Measurements from ENCODE around the gene IMPA2. TPM values are rescaled to one million over a fixed set of nuclear protein-coding genes. Genes with fewer than 3 reads are reported as not detected.

Gene IMPA2
- total and polyA plus RNA-seq, 2 of the 4 experiments (the other 2 are of a cell fraction): 5.4 to 5.5 TPM

DNA sequence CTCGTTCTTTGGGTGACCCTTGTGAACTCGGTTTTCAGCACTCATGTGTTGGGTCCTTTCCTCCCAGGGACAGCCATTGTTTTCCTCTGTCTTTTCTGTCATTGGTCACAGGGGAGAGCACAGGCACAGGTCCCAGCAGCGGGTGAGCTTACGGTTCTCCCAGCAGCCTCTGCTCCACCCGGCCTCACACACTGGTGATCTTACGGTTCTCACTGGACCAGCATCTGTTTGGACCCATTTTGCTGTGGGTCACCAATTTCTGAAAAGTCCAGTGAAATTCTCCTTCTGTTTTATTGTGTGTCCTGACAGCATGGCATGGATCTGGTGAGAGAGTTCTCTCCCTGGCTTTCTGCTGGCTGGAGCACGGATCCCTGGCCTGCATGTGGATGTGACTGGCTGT is 62.5 kb downstream of the IMPA2 start:
- Histone ChIP-seq H2BK5ac (ENCODE audit: low read depth, low read length, poor library complexity, severe bottlenecking) (no peak overlapping the region), H3K4ac (ENCODE audit: low read depth, low read length) (no peak overlapping the region), H3K9me1 (ENCODE audit: insufficient read depth, low read length) (0 out of 2 replicates have a peak, but pooled peaks cover 3% of the 10 kb centered on the region), H2AK5ac (ENCODE audit: low read depth, low read length) (peak overlapping the region; percentile 23; the same call in 1 of the 2 replicates), H3K14ac (replicated peaks; ENCODE audit: low read depth, low read length) (no peak overlapping the region), H4K8ac (ENCODE audit: low read depth in 2 of 2, low read length in 2 of 2) (no peak overlapping the region), H3K27me3 (ENCODE audit: control insufficient read depth, insufficient read depth, low read length) (no peaks in the 10 kb centered on the region), H3K9me3 (ENCODE audit: control insufficient read depth, insufficient read depth, low read length) (no peaks in the 10 kb centered on the region), H3K56ac (ENCODE audit: extremely low read depth, insufficient read depth, low read length) (no peak overlapping the region), H2AFZ (replicated peaks; ENCODE audit: low read length, poor library complexity) (no peak overlapping the region), H3K23ac (ENCODE audit: low read depth, low read length) (no peak overlapping the region), H3K4me1 (ENCODE audit: control insufficient read depth, insufficient read depth, low read length) (peaks cover 10% of the 10 kb centered on the region), H2AK9ac (replicated peaks; ENCODE audit: low read depth, low read length, poor library complexity) (no peak overlapping the region), H3K36me3 (ENCODE audit: control insufficient read depth, insufficient read depth, low read length) (no peaks in the 10 kb centered on the region), H3K27ac (ENCODE audit: insufficient read depth, low read length) (no peak overlapping the region), H3K4me3 (ENCODE audit: insufficient read depth, low read depth, low read length) (no peak overlapping the region), H3K9ac (ENCODE audit: low read depth, low read length) (no peak overlapping the region), H4K5ac (ENCODE audit: low read depth, low read length) (no peak overlapping the region), H3K4me2 (ENCODE audit: low read depth, low read length) (no peak overlapping the region), H4K91ac (ENCODE audit: insufficient read depth, low read depth, low read length) (no peak overlapping the region), H3K18ac (ENCODE audit: low read depth, low read length) (no peak overlapping the region), H2BK120ac (ENCODE audit: low read depth, low read length) (no peak overlapping the region), H4K20me1 (ENCODE audit: insufficient read depth, low read length) (no peaks in the 10 kb centered on the region; the same call in 1 of the 2 replicates), H2BK20ac (ENCODE audit: low read depth, low read length) (no peak overlapping the region), H2BK15ac (ENCODE audit: low read depth, low read length) (no peak overlapping the region), H3K79me1 (ENCODE audit: low read depth in 1 of 2, low read length in 2 of 2) (no peaks in the 10 kb centered on the region)
- TF ChIP-seq, protein P1, sequence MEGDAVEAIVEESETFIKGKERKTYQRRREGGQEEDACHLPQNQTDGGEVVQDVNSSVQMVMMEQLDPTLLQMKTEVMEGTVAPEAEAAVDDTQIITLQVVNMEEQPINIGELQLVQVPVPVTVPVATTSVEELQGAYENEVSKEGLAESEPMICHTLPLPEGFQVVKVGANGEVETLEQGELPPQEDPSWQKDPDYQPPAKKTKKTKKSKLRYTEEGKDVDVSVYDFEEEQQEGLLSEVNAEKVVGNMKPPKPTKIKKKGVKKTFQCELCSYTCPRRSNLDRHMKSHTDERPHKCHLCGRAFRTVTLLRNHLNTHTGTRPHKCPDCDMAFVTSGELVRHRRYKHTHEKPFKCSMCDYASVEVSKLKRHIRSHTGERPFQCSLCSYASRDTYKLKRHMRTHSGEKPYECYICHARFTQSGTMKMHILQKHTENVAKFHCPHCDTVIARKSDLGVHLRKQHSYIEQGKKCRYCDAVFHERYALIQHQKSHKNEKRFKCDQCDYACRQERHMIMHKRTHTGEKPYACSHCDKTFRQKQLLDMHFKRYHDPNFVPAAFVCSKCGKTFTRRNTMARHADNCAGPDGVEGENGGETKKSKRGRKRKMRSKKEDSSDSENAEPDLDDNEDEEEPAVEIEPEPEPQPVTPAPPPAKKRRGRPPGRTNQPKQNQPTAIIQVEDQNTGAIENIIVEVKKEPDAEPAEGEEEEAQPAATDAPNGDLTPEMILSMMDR (conservative IDR thresholded peaks at IDR 0.05; ENCODE audit: low read depth, low read length): no peak
- TF ChIP-seq MAFK (IDR thresholded peaks at IDR 0.05; ENCODE audit: low read depth, low read length) (no peak), POLR2A (IDR thresholded peaks at IDR 0.05; ENCODE audit: low read depth, low read length) (no peak), MXI1 (IDR thresholded peaks at IDR 0.05; ENCODE audit: borderline replicate concordance, low read depth, low read length) (no peak), MAZ (IDR thresholded peaks at IDR 0.05; ENCODE audit: borderline replicate concordance, low read depth, low read length) (no peak), BHLHE40 (IDR thresholded peaks at IDR 0.05; ENCODE audit: low read depth, low read length) (no peak), FOS (IDR thresholded peaks at IDR 0.05; ENCODE audit: low read depth, low read length) (no peak), SMC3 (IDR thresholded peaks at IDR 0.05; ENCODE audit: low read depth, low read length) (no peak), CEBPB (IDR thresholded peaks at IDR 0.05; ENCODE audit: low read depth, low read length) (no peak), USF2 (IDR thresholded peaks at IDR 0.05; ENCODE audit: low read depth, low read length) (no peak)
- TF ChIP-seq, protein P2, sequence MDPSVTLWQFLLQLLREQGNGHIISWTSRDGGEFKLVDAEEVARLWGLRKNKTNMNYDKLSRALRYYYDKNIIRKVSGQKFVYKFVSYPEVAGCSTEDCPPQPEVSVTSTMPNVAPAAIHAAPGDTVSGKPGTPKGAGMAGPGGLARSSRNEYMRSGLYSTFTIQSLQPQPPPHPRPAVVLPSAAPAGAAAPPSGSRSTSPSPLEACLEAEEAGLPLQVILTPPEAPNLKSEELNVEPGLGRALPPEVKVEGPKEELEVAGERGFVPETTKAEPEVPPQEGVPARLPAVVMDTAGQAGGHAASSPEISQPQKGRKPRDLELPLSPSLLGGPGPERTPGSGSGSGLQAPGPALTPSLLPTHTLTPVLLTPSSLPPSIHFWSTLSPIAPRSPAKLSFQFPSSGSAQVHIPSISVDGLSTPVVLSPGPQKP (IDR thresholded peaks at IDR 0.05; ENCODE audit: borderline replicate concordance, low read depth, low read length): no peak
- ChIA-PET CTCF (no interaction called here), POLR2A (ENCODE audit: unreplicated experiment) (no interaction called here)
- in situ Hi-C loops (cut with MboI; ENCODE audit: low sequenced_read_pairs): loop anchor here (5.0 kb wide), 2 partner anchors 102 to 312 kb away; no protein-coding TSS in a partner anchor
- intact Hi-C loops (cut with micrococcal nuclease): loop anchor here (10.0 kb wide), 1 partner anchor 191 kb away; no protein-coding TSS in a partner anchor
- dilution Hi-C loops (cut with HindIII; ENCODE audit: low sequenced_read_pairs, unreplicated experiment): no loop called here
- DNase-seq: no peak
- no TSS peak for BruUV-seq (replicated peaks)
- no peak for ATAC-seq (ENCODE audit: low read depth)
- WGBS, 2 experiments (ENCODE audit: extremely low coverage in 2 of 2, insufficient read length in 1 of 2): 84% methylated on average over 4 of the region's 7 CpGs; no CpG with 5 or more reads in 1 of the 2 experiments
